HepG2 (cell line): ENCODE data around the gene SLC2A6.
A peak's percentile ranks its signal among the peaks of the same experiment; 100 is the strongest.

ENCODE experiments used
- ATF2 ChIP-seq: sonication (generic); formaldehyde crosslinking; IDR thresholded peaks from 2 replicates; pipeline ENCODE4 v1.4.0; 2020; ENCODE audit warnings: missing genetic modification reagents
- CREB1 ChIP-seq, 2 experiments: fragments of 450-650 bp in 1 of 2; IDR thresholded peaks; 2 replicates each; pipeline ENCODE4 v1.6.1; 2016 to 2017; ENCODE audit warnings: control low read depth in 1 of 2, mild to moderate bottlenecking in 1 of 2, missing compliant biosample characterization in 1 of 2, missing genetic modification characterization in 1 of 2
- CTCF ChIP-seq: sonication (generic); formaldehyde crosslinking; IDR thresholded peaks from 2 replicates; pipeline ENCODE4 v1.5.0; 2020; ENCODE audit warnings: mild to moderate bottlenecking, missing genetic modification reagents, moderate library complexity
- EHMT2 ChIP-seq: fragments of 200-600 bp; sonication (generic); IDR thresholded peaks from 2 replicates; pipeline ENCODE4 v1.7.0; 2017; ENCODE audit warnings: antibody characterized with exemption, low read depth, low read length, borderline replicate concordance
- EP300 ChIP-seq, 3 experiments: sonication (generic) in 1 of 3; formaldehyde crosslinking in 1 of 3; IDR thresholded peaks; 2 replicates each; pipeline versions ENCODE4 v1.5.1 to v1.6.1; 2011 to 2020; ENCODE audit warnings: low read depth in 2 of 3, low read length in 2 of 3, borderline replicate concordance in 1 of 3, improper control_type of control experiment in 1 of 3, mild to moderate bottlenecking in 1 of 3, missing genetic modification reagents in 1 of 3, moderate library complexity in 1 of 3
- LCORL ChIP-seq, 2 experiments: fragments of 450-650 bp in 1 of 2; sonication (generic) in 1 of 2; formaldehyde crosslinking in 1 of 2; IDR thresholded peaks; 2 replicates each; pipeline versions ENCODE4 v1.5.0 to v1.6.1; 2017 to 2020; ENCODE audit warnings: antibody characterized with exemption in 1 of 2, missing genetic modification reagents in 1 of 2
- MAX ChIP-seq: IDR thresholded peaks from 2 replicates; pipeline ENCODE4 v1.6.1; 2012; ENCODE audit warnings: inconsistent platforms
- PHF21A ChIP-seq: sonication (generic); formaldehyde crosslinking; IDR thresholded peaks from 2 replicates; pipeline ENCODE4 v1.5.0; 2020; ENCODE audit warnings: mild to moderate bottlenecking, missing genetic modification reagents
- REPIN1 ChIP-seq: sonication (generic); formaldehyde crosslinking; IDR thresholded peaks from 2 replicates; pipeline ENCODE4 v1.8.0; 2022; ENCODE audit warnings: missing genetic modification reagents, low read depth, mild to moderate bottlenecking, borderline replicate concordance
- RFX5 ChIP-seq: IDR thresholded peaks from 2 replicates; pipeline ENCODE4 v1.6.1; 2011; ENCODE audit warnings: low read depth, low read length, improper control_type of control experiment
- UBTF ChIP-seq: sonication (generic); formaldehyde crosslinking; IDR thresholded peaks from 2 replicates; pipeline ENCODE4 v1.4.0; 2020; ENCODE audit warnings: mild to moderate bottlenecking, missing genetic modification reagents
- ZBTB44 ChIP-seq: sonication (generic); formaldehyde crosslinking; IDR thresholded peaks from 2 replicates; pipeline ENCODE4 v1.4.0; 2020; ENCODE audit warnings: missing genetic modification reagents
- ZNF280D ChIP-seq: sonication (generic); formaldehyde crosslinking; IDR thresholded peaks from 2 replicates; pipeline ENCODE4 v1.5.1; 2020; ENCODE audit warnings: mild to moderate bottlenecking, missing genetic modification reagents
- ZNF619 ChIP-seq: sonication (generic); formaldehyde crosslinking; IDR thresholded peaks from 2 replicates; pipeline ENCODE4 v1.4.0; 2020; ENCODE audit warnings: mild to moderate bottlenecking, missing genetic modification reagents

- TF ChIP-seq EP300 (IDR thresholded peaks at IDR 0.05; ENCODE audit: low read depth in 2 of 2, low read length in 2 of 2) (no peak), EP300 (CRISPR knock-in tag; IDR thresholded peaks at IDR 0.05; ENCODE audit: borderline replicate concordance) (no peak), ZBTB44 (CRISPR knock-in tag) (no peak), CREB1 (IDR thresholded peaks at IDR 0.05) (no peak), CREB1 (CRISPR knock-in tag; IDR thresholded peaks at IDR 0.05) (no peak), EHMT2 (no peak), MAX (no peak), LCORL (IDR thresholded peaks at IDR 0.05) (no peak), LCORL (CRISPR knock-in tag; IDR thresholded peaks at IDR 0.05) (peak; percentile 46), ATF2 (no peak), ZNF619 (CRISPR knock-in tag) (no peak), REPIN1 (no peak), RFX5 (no peak), PHF21A (CRISPR knock-in tag) (no peak), ZNF280D (CRISPR knock-in tag) (no peak), UBTF (CRISPR knock-in tag) (no peak), CTCF (CRISPR knock-in tag) (no peak)
Observed at GRCh38 chr9:133499132-133499891, 20.4 kb upstream of the SLC2A6 start.
